ENCODE measurements around the gene ADCY7. TPM values are rescaled to one million over a fixed set of nuclear protein-coding genes. Genes with fewer than 3 reads are reported as not detected.

The ADCY7 gene
- polyA plus RNA-seq, 1 experiment, result 13.2 TPM

DNA sequence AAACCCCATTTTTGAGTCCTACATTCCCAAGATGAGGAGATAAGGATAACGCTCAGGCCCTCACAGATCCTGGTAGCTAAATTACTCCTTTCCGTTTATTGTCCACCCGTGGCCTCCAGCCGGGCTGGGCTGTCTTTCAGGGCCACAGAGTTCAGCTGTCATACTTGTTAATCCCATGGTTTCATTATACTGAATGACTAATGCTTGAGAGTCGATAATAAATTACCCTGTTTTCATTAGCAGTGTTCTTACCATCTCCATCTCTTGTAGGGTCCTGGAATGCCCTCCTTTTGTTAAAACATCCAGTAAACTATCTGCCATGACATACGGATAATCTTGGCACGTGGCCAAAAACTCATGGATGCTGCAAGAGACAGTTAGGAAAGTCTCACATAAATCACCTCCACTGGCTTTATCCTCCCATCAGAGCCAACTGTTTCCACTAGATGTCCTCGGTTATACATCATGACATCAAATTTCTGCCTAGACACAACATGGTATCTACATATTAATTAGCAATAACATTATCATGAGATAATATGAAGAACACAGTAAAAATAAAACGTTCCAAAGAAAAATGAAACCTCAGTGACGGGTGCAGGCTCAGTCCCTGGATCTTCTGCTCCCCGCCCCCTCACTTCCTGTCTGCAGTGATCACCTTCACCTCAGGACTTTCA, 57.1 kb downstream of the ADCY7 start:
- TF ChIP-seq, protein P1, sequence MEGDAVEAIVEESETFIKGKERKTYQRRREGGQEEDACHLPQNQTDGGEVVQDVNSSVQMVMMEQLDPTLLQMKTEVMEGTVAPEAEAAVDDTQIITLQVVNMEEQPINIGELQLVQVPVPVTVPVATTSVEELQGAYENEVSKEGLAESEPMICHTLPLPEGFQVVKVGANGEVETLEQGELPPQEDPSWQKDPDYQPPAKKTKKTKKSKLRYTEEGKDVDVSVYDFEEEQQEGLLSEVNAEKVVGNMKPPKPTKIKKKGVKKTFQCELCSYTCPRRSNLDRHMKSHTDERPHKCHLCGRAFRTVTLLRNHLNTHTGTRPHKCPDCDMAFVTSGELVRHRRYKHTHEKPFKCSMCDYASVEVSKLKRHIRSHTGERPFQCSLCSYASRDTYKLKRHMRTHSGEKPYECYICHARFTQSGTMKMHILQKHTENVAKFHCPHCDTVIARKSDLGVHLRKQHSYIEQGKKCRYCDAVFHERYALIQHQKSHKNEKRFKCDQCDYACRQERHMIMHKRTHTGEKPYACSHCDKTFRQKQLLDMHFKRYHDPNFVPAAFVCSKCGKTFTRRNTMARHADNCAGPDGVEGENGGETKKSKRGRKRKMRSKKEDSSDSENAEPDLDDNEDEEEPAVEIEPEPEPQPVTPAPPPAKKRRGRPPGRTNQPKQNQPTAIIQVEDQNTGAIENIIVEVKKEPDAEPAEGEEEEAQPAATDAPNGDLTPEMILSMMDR (IDR thresholded peaks at IDR 0.05; ENCODE audit: insufficient read depth, low read depth, low read length), result peak; percentile 40
- POLR2A ChIA-PET, result no interaction called here
- CTCF ChIA-PET, result interaction anchor here (0.7 to 1.6 kb wide), 6 partner anchors 33 to 483 kb away, joined by 3 to 6 read pairs (median 3); no protein-coding TSS in a partner anchor
- Histone ChIP-seq H3K27me3 (ENCODE audit: control insufficient read depth, insufficient read depth, low read length) (no peaks in the 10 kb centered on the region), H3K36me3 (ENCODE audit: control insufficient read depth, insufficient read depth, low read length) (peaks cover 5% of the 10 kb centered on the region), H3K4me3 (ENCODE audit: low read depth, low read length) (no peak overlapping the region)
- DNase-seq (ENCODE audit: low read depth), result peak; percentile 9

DNA sequence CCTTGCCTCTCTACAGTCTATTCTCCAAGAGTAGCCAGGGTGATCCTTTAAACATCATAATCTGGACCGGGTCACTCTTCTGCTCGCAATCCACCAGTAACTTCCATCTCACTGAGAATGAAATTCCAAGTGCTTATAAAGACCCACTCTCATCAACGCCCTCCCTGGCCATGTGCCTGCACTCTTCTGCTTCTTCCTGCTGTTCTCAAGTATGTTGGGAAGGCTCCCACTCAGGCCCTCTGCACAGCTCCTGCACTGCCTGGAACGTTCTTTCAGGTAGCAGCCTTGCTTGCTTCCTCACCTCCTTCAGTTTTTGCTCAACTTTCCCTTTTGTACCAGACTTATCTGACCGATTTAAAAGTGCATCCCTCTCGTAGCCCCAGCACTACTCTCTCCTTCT, 58.0 kb downstream of the ADCY7 start:
- Histone ChIP-seq H3K27me3 (ENCODE audit: control insufficient read depth, insufficient read depth, low read length) (no peaks in the 10 kb centered on the region), H3K4me3 (ENCODE audit: low read depth, low read length) (no peak overlapping the region), H3K36me3 (ENCODE audit: control insufficient read depth, insufficient read depth, low read length) (peaks cover 6% of the 10 kb centered on the region)
- DNase-seq (ENCODE audit: low read depth), result no peak
- TF ChIP-seq, protein P1 (IDR thresholded peaks at IDR 0.05; ENCODE audit: insufficient read depth, low read depth, low read length), result no peak
- ChIA-PET POLR2A (no interaction called here), CTCF (interaction anchor here (0.7 to 0.9 kb wide), 2 partner anchors 78 to 341 kb away, joined by 3 read pairs; no protein-coding TSS in a partner anchor)

DNA sequence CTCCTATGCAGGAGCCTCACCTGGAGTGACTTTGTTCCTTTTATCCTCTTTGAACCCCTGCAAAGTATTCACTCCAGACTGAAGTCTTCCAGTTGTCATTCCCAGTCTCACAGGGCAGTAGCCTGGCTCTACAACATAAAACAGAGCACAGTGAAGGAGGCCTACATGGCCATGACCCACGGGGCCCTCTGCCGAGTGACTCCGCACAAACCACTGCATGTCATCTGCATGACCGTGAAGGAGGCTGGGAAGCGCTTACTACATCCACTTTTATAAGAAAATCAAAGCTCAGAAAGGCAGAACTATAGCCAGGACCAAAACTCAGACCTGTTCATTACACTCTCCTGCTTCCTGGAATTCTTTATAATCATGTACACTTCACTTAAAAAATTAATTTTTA, 59.9 kb downstream of the ADCY7 start:
- ChIA-PET POLR2A (interaction anchor here (0.7 kb wide), 1 partner anchor 72 kb away, joined by 3 read pairs; no protein-coding TSS in a partner anchor), CTCF (interaction anchor here (0.9 to 2.2 kb wide), 11 partner anchors 10 to 338 kb away, joined by 3 to 12 read pairs (median 5); partner anchors contain the start of gene CNEP1R1)
- H3K27me3 ChIP-seq (ENCODE audit: control insufficient read depth, insufficient read depth, low read length), result no peaks in the 10 kb centered on the region
- DNase-seq (ENCODE audit: low read depth), result no peak
- peaks cover 3% of the 10 kb centered on the region; the same call in 1 of the 2 replicates for H3K36me3 ChIP-seq (ENCODE audit: control insufficient read depth, insufficient read depth, low read length)
- no peak overlapping the region for H3K4me3 ChIP-seq (ENCODE audit: low read depth, low read length)
- TF ChIP-seq, protein P1 (IDR thresholded peaks at IDR 0.05; ENCODE audit: insufficient read depth, low read depth, low read length), result no peak

DNA sequence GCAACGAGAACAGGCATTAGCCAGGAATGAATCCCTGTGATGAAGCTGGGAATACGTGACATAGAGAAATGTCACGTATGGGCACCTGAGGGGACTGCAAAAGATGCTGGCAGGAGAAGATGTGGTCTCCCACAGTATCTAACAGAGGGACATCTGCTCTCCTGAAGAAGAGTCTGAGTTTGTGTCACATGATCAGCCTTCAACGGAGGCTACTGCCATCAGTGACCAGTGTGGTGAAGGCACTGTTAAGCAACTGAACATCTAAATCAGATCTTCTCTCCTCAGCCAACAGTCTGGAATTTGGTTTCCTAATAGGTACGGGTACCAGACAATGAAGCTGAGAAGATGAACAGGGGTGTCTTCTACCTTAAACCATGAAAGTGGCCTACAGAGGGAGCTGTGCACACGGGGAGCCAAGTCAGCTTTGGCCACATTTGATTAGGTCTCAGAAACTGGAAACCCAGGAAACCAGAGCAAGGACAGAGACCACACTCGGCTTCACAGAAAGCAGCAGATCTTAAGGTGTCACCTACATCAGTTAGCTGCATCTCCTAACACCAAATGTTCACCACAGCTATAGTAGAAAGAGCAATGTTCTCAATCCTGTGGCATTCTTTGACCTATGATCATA, 60.6 kb downstream of the ADCY7 start:
- Histone ChIP-seq H3K36me3 (ENCODE audit: control insufficient read depth, insufficient read depth, low read length) (peaks cover 4% of the 10 kb centered on the region; the same call in 1 of the 2 replicates), H3K27me3 (ENCODE audit: control insufficient read depth, insufficient read depth, low read length) (no peaks in the 10 kb centered on the region), H3K4me3 (ENCODE audit: low read depth, low read length) (no peak overlapping the region)
- ChIA-PET POLR2A (interaction anchor here (0.6 to 0.7 kb wide), 2 partner anchors 73 to 155 kb away, joined by 3 to 5 read pairs; no protein-coding TSS in a partner anchor), CTCF (interaction anchor here (0.9 to 2.2 kb wide), 18 partner anchors 11 to 479 kb away, joined by 3 to 12 read pairs (median 4); partner anchors contain the start of gene CNEP1R1)
- TF ChIP-seq, protein P1 (IDR thresholded peaks at IDR 0.05; ENCODE audit: insufficient read depth, low read depth, low read length), result peak; percentile 58
- DNase-seq (ENCODE audit: low read depth), result no peak

Data from BJ (cell line).